ENCODE data around the gene RFX8.

DNA sequence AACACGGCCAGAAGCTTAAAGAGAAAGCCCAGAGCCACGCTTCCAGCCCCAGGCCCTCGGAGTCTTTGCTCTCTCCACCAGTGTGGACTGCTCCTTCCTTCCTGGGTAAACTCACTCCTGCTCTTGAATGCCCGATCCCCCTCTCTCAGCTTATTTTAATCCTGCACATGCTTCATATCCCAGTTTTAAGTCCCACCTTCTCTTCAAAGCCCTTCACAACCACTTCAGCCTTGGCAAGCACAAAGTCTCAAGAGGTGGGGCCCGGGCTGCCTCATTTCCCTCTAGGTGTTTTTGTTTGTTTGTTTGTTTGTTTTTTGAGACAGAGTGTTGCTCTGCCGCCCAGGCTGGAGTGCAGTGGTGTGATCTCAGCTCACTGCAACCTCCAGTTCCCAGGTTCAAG lies 66.0 kb downstream of the RFX8 start:
- TF ChIP-seq, protein P1, sequence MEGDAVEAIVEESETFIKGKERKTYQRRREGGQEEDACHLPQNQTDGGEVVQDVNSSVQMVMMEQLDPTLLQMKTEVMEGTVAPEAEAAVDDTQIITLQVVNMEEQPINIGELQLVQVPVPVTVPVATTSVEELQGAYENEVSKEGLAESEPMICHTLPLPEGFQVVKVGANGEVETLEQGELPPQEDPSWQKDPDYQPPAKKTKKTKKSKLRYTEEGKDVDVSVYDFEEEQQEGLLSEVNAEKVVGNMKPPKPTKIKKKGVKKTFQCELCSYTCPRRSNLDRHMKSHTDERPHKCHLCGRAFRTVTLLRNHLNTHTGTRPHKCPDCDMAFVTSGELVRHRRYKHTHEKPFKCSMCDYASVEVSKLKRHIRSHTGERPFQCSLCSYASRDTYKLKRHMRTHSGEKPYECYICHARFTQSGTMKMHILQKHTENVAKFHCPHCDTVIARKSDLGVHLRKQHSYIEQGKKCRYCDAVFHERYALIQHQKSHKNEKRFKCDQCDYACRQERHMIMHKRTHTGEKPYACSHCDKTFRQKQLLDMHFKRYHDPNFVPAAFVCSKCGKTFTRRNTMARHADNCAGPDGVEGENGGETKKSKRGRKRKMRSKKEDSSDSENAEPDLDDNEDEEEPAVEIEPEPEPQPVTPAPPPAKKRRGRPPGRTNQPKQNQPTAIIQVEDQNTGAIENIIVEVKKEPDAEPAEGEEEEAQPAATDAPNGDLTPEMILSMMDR (IDR thresholded peaks at IDR 0.05; ENCODE audit: low read depth, low read length), result no peak
- no peak for TF ChIP-seq EZH2phosphoT487 (IDR thresholded peaks at IDR 0.05; ENCODE audit: low read depth)
